ENCODE results near the gene PAXX.

The PAXX gene

DNA sequence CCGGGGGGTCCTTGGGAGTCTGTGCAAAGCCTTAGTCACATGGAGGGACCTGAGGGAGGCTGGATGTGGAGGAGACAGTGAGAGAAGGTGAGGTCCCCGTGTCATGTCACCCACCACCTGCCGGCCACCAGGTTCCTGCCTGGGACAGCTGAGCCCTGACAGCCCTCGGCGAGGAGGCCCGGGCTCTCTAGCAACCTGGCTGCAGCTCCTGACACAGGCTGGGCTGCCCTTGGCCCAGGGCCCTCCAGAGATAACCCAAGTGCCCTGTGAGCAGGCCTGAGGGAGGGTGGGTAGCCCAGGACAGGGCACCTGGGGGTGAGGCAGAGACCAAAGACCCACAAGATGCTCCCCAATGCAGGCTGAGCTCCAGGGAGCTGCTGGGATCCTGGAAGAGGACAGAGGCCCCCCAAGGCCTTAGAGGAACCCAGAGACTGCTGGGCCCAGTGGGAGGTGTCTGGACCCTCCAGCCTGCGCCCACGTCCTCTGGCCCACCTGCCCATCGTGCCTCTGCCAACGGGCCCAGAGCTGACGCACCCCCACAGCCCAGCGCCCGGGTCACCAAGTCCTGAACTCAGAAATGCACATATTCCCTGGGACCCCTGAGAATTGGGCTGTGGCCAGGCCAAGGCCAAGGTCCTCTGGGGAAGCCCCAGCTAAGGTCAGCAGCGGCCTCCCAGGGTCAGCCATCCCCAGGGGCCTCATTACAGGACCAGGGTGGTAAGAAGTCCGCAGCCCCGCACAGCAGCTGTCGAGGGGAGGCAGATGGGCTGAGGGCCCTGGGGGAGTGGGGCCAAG is 23.7 kb upstream of the PAXX start:
- no peak for DNase-seq

DNA sequence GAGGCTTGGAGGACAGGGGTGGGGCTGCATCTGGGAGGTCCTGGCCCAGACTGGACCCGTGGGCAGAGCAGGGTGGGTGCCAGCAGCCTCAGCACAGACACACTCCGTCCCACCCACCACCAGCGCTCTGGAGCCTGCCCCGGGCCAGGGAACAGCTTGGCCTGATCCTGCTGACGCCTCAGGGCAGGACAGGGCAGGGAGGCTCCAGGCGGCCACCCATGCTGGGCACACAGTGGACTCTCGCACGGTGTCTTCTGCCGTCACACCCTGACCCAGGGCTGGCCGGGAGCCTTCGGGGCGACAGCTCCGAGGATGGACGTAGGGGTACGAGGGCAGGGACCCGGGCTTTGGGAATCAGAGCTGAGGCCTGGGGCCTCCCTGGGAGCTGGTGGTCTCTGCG is 23.1 kb upstream of the PAXX start:
- no peak for DNase-seq

DNA sequence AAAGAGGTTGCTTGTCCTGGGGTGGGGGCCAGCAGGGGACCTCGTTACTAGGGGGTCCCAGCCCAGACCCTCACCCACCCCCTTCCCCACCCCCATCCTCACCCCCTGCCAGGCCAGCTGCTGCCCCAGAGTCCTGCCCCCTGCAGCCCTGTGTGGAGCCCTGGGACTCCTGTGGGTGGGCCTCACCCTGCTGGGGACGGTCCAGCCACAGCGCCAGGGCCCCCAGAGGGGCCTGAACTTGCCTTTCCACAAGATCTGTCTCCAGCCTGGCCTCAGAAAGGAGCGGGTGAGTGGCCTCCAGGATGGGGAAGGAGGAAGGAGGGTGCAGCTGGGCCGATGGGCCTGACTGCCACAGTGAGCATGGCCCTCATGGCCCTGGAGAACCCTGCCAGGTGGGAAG is 22.4 kb upstream of the PAXX start:
- no peak for DNase-seq

DNA sequence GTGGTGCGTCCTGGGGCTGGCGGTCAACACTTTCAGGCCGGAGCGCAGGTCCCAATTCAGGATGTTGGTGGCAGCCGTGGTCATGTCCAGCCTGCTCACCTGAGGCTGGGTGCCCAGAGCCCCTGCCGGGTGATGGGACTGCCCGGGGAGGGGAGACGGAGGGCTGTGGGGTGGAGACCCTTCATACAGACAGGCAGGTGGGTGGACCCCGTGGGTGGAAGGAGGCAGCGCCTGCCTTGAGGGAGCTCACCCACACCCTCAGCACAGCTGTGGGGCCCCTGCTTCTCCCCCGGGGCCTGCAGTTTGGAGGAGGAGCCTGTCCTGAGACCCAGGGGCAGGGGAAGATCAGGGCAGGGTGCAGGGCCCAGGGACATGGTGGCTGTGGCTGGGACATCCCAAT is 21.9 kb upstream of the PAXX start:
- DNase-seq: no peak

DNA sequence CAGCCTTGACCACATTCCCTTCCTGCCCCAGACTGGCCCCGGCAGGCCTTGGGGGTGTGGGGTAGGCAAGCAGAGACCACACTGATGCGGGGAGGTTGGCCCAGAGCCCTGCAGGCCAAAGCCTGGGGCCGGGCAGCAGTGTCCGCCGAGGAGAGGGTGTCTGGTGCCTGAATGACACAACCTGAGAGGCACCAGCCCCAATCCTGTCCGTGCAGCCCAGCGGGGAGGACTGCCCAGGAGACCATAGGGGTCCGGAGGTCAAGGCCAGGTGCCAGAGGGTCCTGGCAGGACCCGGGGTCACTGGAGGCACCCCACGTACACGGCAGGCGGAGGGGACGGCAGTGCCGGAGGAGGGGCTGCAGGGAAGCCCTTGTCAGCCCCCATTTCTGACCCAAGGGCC is 20.5 kb upstream of the PAXX start:
- no peak for DNase-seq

DNA sequence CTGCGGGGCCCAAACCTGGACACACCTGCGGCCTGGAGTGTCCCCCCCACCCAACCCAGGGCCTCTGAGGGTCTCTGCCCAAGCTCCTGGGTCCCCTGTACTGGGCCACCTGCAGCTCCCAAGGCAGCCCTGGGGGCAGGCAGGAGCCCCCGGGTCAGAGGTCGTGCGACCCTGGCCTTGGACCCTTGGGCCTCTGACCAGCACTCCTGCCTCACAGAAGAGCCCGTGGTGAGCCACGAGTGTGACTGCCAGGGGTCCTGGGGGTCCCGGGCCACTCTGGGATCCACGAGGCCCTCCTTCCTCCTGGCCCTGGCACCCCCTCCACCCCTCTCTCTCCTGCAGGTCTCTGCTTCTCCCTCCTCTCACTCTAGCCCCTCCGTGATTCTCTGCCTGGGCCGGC is 19.9 kb upstream of the PAXX start:
- DNase-seq: no peak

DNA sequence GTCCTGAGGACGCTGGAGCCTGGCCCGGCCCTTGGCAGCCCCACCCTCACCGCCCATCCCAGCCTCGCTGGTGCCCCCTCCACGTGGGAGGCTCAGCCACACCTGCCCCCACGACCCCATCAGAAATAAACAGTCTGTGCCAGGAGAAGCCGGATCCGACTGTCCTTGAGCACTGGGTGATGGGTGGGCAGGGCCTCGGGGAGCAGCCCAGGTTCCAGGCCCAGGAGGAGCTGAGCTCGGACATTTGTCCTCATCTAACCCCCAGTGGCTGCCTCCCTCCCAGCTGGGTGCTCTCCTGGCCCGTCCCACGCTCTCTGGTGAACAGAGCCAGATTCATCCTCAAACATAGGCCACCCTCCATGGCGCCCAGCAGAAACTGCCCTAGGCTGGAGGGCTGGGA is 19.5 kb upstream of the PAXX start:
- DNase-seq: no peak

DNA sequence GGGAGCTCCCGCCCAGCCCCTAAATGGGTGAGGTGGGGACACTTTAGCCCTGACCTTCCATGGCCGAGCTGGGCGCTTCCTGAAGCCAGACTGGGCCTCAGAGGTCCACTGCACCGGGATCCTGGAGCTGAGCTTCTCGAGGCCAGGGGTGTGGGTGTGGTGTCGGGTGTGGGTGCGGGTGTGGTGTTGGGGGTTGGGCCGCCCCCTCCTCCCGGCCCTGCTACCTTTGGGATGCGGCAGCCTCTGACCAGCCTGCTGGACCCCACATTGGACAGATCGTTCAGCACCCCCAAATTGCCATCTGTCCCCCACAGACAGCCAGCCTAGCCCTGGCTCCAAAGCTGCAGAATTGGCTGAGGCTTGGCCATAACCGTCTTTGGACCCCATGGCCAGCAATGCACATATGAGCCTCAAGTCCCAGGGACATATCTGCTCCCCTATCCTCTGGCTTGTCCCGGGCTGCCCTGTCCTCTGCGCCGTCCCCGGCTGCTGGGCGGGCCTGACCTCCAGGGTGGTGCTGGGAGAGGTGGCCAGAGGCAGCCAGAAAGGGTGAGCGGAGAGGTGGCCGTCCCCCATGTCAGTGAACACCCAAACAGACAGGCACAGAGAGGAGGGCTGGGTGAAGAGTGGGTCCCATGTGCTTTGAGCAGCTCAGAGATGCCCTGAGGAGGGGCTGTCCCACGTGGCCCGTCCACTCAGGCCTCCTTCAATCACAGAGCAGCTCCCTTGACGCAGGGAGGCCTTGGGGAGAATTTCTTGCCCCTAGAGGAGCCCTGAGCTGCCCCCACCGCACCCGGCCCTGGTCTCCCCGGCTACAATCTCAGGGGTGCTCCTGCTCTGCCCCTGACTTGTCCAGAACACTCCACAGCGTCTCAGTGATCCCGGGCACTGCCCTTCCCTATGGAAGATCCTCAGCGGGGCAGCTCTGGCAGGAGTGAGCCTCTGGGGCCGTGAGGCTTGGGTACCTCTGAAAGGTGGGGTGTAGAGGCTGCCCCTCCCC is 18.3 kb upstream of the PAXX start:
- no peak for DNase-seq

DNA sequence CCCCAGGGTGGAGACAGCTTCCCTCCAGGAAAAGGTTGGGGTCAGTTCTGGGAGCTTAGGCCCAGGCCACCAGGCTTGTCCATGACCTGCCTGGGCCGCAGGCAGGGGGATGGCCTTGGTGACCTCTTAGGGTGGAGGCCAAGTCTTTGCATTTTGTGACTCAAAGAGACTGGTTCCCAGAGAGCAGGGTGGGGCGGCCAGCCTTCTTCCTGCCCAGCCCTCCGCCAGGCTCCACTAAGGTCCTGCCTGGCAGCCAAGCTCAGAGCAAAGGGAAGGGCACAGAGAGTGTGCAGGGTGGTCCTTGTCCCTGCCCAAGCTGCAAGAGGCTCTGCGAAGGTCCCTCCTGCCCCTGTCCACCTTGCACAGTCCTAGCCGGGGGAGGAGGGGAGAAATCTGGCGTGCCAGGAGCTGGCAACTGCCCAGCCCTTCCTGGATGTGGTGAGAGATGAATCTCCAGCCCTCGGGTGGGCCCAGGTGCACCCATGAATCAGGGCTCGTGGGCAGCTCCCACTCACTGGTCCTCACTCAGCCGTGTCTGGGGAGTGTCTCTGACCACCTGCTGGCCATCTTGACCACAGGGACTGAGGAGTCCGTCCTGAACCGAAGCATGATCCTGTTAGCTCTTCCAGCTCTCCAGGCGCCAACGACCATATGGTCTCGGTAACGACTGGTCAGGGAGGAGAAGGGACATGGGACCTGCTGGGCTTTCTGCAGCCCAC is 17.2 kb upstream of the PAXX start:
- no peak for DNase-seq

DNA sequence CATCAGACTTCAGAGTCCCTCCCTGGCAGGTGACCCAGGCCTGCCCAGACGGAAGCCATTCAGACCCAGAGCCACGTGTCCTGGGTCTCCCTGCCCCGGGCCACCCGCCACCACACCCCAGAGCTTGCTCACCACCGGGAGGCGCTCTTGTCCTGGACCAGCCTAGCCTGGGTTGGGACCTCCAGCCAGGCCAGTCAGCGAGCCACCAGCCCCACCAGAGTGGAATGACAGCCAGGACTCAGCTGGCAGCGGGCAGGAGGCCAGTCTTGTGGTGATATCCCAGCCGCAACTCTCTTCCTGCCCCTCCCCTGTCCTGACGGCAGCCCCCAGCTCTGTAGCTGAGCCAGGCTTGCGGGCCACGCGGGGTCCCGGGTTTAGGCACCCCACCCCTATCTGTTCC is 16.6 kb upstream of the PAXX start:
- DNase-seq: no peak

DNA sequence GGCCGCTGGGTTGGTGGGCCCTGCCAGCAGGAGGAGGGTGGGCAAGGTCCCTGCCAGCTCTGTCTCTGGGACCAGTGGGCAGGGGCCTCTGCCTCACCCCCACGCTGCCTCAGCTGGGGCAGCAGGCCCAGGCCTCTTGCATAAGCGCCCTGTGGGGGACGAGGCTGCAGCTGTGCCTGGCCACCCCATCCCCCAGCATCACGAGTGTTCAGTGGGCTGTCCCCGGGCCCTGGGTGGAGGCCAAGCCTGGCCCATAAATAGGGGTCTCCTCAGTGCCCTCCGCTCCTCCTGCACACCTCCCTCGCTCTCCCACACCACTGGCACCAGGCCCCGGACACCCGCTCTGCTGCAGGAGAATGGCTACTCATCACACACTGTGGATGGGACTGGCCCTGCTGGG is 15.0 kb upstream of the PAXX start, which contains the start of gene PTGDS:
Gene PTGDS, plus strand, starts transcription at position 282 of the 400 bp plus-strand sequence. Its CDS starts 75 bp downstream, at position 357.
- DNase-seq: no peak

DNA sequence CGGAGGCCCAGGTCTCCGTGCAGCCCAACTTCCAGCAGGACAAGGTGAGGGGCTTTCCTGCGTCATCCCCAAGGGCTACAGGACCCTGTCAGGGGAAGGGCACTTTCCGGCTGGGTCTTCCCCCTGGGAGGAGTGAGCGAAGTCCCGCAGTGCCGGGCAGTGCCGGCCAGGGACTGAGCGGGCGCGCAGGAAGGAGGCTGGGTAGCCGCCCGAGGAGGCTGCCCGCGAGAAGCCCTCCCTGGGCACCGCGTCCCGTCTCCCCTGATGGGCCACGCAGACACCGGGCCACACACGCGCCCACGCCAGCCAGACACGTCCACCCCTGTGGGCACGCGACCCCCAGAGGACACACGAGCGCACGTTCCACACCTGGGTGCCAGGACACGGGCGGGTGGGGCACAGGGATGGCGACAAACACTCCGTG is 14.6 kb upstream of the PAXX start:
- DNase-seq: no peak

DNA sequence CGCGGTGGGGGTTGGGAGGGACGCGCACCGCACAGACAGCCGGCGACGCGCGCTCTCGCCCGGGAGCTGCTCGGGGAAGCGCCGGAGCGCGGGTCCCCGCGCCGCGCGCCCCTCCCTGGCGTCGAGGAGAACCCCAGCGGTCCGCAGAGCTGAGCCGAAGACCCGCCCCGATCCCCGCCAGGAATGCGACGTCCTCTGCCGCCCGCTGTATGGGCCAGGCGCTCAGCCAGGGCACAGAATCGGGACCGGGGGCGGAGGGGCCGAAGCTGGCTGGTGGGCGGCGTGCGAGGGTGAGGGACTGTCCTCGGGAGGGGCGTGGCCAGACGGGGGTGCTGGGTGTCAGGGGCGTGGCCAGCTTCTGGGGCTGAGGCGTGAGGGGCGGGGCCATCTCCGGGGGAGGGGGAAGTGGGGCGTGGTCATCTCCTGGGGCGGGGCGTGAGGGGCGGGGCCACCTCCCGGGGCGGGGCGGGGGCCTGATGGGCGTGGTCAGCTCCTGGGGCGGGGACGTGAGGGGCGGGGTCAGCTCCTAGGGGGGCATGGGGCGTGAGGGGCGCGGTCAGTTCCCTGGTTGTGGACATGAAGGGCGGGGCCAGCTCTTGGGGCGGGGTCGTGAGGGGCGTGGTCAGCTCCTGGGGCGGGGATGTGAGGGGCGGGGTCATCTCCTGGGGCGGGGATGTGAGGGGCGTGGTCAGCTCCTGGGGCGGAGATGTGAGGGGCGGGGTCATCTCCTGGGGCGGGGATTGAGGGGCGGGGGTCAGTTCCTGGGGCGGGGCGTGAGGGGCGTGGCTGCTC is 14.0 kb upstream of the PAXX start:
- peak; percentile 54 to 73 for DNase-seq

DNA sequence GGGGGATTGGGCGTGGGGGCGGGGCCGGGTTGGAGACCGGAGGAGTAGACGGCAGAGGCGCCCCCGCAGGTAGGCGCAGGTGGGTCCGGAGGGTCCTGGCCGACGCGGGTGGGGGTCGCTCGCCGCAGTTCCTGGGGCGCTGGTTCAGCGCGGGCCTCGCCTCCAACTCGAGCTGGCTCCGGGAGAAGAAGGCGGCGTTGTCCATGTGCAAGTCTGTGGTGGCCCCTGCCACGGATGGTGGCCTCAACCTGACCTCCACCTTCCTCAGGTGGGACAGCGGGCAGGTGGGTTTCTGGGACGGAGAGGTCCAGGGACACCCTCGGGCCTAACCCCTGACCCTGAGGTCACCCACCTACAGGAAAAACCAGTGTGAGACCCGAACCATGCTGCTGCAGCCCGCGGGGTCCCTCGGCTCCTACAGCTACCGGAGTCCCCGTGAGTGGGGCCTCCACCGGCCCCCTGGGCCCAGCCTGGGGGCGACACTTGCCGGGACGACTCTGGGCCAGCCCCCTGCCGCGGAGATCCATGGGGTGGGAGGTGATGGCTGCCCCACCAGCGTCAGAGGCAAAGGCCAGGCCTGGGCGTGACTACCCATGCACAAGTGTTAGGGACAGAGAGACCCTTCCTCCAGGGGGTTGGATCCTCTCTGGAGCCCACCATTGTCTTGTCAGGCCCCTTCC is 13.2 kb upstream of the PAXX start:
- no peak for DNase-seq

DNA sequence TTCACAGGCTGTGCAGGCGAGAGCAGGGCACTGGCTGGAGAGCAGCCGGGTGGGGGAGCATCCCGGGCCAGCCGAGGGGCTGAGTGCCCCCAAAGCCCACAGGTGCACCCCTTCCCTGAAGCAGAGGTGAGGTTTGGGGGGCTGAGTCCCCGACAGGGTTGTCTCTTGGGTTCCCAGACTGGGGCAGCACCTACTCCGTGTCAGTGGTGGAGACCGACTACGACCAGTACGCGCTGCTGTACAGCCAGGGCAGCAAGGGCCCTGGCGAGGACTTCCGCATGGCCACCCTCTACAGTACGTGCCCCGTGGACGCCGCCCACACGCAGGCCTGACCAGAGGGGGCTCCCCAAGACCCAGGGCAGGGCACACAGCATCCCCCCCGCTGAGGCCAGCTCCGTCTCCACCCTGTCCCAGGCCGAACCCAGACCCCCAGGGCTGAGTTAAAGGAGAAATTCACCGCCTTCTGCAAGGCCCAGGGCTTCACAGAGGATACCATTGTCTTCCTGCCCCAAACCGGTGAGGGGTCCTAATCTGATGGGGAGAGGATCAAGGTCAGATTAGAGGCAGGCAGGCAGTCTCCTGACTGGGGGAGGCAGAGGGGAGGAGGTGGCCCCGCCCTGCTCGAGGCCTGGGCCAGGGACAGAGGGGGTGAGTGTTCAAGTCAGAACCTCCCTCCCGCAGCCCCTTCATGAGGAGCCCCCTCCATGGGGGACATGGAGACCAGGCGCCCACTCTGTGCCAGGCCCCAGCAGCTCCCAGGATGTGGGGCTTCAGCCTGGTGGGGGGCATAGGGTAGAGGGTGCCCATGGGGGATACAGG is 12.2 kb upstream of the PAXX start:
- DNase-seq: no peak

DNA sequence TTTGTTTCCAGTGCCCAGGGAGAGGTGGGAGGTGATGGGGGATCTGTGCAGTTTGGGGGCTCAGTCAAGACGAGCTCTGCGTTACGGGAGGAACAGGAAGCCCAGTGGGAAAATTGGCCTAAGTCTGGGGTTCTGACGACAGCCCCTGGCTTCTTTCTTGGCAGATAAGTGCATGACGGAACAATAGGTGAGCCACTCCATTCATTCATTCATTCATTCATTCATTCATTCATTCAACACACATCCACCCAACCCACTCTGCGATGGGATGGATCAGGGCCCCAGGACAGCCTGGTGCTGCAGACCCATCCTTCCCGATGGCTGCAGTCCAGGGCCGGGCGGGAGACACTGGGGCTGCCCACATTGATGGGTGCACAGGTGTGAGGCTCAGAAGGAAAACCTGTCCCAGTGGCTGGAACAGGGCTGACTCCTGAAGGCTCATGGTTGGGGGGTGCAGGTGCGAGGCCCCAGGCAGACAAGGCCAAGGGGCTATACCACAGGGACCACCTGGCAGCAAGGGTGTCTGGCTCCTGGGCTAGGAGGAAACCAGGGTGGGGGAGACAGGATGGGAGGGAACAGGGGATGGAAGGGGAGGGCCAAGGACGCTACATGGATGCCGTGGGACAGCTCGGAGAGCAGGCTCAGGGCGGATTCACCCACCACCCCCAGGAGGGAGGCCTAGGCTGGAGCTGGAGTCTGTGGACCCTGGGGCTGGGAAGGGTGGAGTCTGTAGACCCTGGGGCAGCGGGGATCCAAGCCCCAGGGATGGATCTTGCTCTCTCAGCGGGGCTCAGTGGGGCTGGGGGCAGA is 11.3 kb upstream of the PAXX start:
- no peak for DNase-seq

DNA sequence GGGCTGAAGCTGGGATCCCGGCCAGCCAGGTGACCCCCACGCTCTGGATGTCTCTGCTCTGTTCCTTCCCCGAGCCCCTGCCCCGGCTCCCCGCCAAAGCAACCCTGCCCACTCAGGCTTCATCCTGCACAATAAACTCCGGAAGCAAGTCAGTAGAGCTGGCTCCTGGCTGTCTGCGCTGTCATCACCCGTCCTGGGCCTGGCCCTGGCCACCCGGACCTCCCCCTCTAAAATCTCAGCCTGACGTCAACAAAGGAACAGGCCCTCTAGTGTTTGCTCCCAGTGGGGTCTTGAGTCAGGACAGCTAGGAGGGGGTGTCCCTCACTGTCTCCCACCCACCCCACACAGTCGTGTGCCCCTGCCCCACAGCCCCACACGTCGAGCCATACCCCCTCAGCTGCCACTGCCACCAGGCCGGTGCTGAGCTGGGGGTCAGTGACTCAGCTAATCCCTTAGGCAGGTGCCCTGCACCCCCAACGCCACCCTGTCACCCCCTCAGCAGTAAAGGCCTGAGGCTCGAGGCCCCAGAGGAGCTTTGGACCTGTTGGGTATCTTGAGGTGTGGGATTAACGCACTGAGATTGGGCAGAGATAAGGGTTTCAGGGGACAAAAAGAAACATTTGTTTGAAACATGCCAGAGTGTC is 10.5 kb upstream of the PAXX start:
- no peak for DNase-seq

DNA sequence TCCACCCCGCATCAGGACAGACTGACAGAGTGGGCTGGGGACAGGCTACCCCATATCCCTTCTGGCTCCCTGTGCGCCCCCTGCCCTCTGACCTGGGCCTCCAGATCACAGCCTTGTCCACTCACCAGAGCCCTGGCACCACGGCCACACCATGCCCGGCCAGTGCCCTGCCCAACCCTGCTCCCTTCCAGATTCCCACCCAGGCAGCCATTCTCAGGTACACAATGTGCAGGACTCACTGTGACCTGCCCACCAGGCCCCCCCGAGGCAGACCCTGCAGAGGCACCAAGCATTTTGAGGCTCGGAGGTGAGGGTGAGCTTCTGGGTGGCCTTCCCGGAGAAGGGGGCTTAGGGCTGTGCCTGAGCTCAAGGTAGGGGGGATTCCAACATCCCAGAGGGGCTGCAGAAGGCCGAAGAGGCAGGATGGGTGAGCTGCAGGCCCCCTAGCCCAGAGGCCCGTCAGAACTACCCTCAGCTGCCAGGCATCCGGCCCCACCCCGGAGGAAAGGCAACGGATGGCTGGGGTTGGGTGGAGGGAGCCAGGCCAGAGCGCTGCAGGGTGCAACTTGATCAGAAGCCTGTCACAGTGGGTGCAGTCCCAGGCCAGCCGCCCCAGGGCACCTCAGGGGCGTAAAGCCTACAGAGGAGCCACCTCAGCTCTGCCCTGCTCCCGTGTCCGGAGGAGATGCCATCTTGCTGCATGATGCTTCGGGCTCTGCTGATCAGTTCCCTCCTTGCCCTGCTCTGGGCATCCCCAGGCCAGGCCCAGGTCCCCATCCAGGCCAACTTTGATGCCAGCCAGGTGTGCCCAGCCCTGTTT is 9.8 kb upstream of the PAXX start, which contains the start of gene LCNL1:
Gene LCNL1, plus strand, starts transcription at position 762 of the 820 bp plus-strand sequence. CDS start 594 bp downstream, outside the sequence.
- no peak for DNase-seq
